Mesothelial cell of epicardium (in vitro differentiated cells): ENCODE data around the gene FOXO4. TPM values are rescaled to one million over a fixed set of nuclear protein-coding genes. Genes with fewer than 3 reads are reported as not detected.

Experiments
- DNase-seq, 2 experiments: peaks; one replicate each; pipeline ENCODE4 v3.0.0; 2021; ENCODE audit warnings: low spot score in 2 of 2; ENCODE audit not compliant: unreplicated experiment in 2 of 2
- H3K27ac Mint-ChIP-seq: 2 replicates; pipeline ENCODE4 v1.8.0; 2021; ENCODE audit warnings: mixed read lengths
- H3K27me3 Mint-ChIP-seq: 2 replicates; pipeline ENCODE4 v1.8.0; 2021; ENCODE audit warnings: low read depth, mixed read lengths
- H3K36me3 Mint-ChIP-seq: 2 replicates; pipeline ENCODE4 v1.8.0; 2021; ENCODE audit warnings: mixed read lengths
- H3K4me1 Mint-ChIP-seq: 2 replicates; pipeline ENCODE4 v1.8.0; 2021; ENCODE audit warnings: mixed read lengths
- H3K4me3 Mint-ChIP-seq: 2 replicates; pipeline ENCODE4 v1.8.0; 2021; ENCODE audit warnings: mild to moderate bottlenecking, moderate library complexity, mixed read lengths
- H3K9me3 Mint-ChIP-seq: 2 replicates; pipeline ENCODE4 v1.8.0; 2021; ENCODE audit warnings: mixed read lengths
- CTCF ChIP-seq: fragments of 200-600 bp; sonication (generic); IDR thresholded peaks from one replicate; pipeline ENCODE4 v1.5.0; 2021; ENCODE audit warnings: antibody characterized with exemption; ENCODE audit not compliant: unreplicated experiment
- total RNA-seq: library from RNA; stranded (reverse); gene quantifications from 3 replicates; pipeline ENCODE4 v1.2.1, GENCODE V29; 2021

Gene FOXO4
- total RNA-seq, 1 donor from 2014 or later = 25.4 TPM

GRCh38 chrX:71060127-71060526 lies 35.5 kb upstream of the FOXO4 start:
- Mint-ChIP-seq H3K4me1 (no peaks in the 10 kb centered on the region), H3K4me3 (no peak overlapping the region), H3K27ac (no peak overlapping the region), H3K9me3 (peaks cover 13% of the 10 kb centered on the region), H3K36me3 (peaks cover 12% of the 10 kb centered on the region), H3K27me3 (no peaks in the 10 kb centered on the region)
- DNase-seq = no peak
- no peak for TF ChIP-seq CTCF

DNA sequence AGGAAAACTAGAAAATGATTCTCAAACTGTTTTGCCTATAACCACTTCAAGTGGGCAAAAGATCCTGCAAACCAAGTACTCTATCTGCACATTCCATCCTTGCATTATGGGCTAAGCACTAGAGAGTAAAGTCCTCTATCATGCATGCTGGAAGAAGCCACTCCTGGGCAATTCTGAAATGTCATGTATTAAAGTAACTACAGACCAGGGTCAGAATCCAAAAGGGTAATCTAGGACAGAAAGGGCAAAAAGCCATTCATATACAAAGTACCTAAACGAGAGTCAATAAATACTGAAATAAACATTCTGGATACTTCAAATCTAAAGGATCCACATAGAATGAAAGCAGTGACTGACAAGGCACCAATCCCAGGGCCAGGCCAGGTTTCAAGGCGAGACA lies 28.6 kb upstream of the FOXO4 start:
- H3K27ac Mint-ChIP-seq = peak overlapping the region; percentile 90
- DNase-seq = no peak
- H3K36me3 Mint-ChIP-seq = peaks cover 7% of the 10 kb centered on the region
- no peak for TF ChIP-seq CTCF
- H3K4me3 Mint-ChIP-seq = peak overlapping the region; percentile 83
- peaks cover 18% of the 10 kb centered on the region for H3K4me1 Mint-ChIP-seq
- peaks cover 21% of the 10 kb centered on the region for H3K9me3 Mint-ChIP-seq
- H3K27me3 Mint-ChIP-seq = no peaks in the 10 kb centered on the region

DNA sequence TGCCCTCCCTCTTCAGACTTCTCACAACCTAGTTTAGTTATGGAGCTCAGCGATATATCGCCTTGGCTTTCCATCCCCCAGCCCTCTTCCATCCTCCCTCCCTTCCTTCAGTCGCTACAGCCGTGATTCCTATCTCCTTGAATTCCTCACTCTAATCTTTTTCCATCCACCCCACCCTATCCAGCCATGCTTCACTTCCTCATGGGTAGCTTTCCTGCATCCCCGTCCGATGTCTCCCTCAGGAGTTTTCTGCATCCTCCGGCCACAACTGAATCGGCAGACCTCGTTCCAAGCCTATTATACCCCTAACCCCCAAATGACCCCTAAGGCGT lies 28.0 kb upstream of the FOXO4 start:
- Mint-ChIP-seq H3K4me1 (peaks cover 18% of the 10 kb centered on the region), H3K27ac (peak overlapping the region; percentile 90), H3K4me3 (peak overlapping the region; percentile 83), H3K27me3 (no peaks in the 10 kb centered on the region), H3K9me3 (peaks cover 19% of the 10 kb centered on the region), H3K36me3 (peaks cover 5% of the 10 kb centered on the region)
- DNase-seq = no peak
- TF ChIP-seq CTCF = no peak

DNA sequence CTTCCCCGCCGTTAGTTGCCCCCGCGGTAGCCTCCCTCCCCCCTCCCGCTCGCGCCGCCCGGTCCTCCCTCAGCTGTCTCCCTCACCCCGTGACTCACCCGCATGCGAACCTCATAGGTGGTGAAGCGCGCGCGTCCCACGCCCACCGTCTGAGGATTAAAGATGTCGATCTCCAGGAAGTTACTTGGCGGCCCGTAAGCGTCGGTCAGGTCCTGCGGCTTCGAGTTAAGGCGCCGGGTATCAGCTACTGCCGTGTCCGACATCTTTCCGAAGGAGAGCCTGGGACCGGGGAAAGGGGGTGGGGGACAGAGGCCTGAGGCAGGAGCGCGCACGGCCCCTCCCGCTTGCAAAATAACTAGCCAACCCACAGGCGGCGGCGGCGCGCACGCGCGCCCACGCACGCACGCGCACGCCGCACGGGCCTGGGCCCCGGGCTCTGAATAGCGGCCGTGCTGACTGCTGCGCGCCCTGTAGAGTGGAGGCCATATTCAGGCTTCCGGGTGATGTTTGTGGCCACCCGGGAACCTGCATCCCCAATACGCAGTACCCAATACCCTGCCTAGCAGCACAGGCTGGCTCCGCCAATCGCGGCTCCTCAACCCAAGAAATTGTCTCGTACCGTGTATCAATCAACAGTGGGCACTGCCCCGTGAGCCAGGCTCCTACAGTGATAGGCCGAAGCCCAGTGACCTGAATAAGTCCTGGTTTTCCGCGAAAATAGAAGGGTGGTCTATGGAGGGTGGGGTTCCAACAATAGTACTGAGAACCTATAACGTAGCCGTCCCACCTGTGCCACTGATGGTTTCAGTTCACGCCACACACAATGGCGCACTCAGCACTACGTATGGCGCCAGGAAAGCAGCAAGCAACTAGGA lies 27.4 kb upstream of the FOXO4 start, which contains the start of gene SNX12:
Gene SNX12 (minus strand): TSS at position 291 of the 875 bp plus-strand sequence. CDS start 28 bp downstream, at position 263.
- peak within 1 kb of the TSS; percentile 83 for H3K4me3 Mint-ChIP-seq
- H3K36me3 Mint-ChIP-seq = peaks cover 2% of the 10 kb centered on the region
- TF ChIP-seq CTCF = no peak
- H3K27ac Mint-ChIP-seq = peak within 1 kb of the TSS; percentile 90
- DNase-seq = peak; percentile 59 to 81
- no peaks in the 10 kb centered on the region for H3K27me3 Mint-ChIP-seq
- peaks cover 18% of the 10 kb centered on the region for H3K4me1 Mint-ChIP-seq
- peaks cover 17% of the 10 kb centered on the region for H3K9me3 Mint-ChIP-seq

GRCh38 chrX:71070531-71070930 lies 25.1 kb upstream of the FOXO4 start:
- H3K36me3 Mint-ChIP-seq = peaks cover 2% of the 10 kb centered on the region

More at GRCh38 chrX:71070531-71070930, 25.1 kb upstream of the FOXO4 start:
- peak overlapping the region; percentile 21 for H3K27ac Mint-ChIP-seq
- no peak for DNase-seq
- H3K9me3 Mint-ChIP-seq = peaks cover 18% of the 10 kb centered on the region
- peaks cover 18% of the 10 kb centered on the region for H3K4me1 Mint-ChIP-seq
- H3K4me3 Mint-ChIP-seq = no peak overlapping the region
- no peaks in the 10 kb centered on the region for H3K27me3 Mint-ChIP-seq
- TF ChIP-seq CTCF = no peak
